ENCODE data around the gene CDKL2. TPM values are rescaled to one million over a fixed set of nuclear protein-coding genes. Genes with fewer than 3 reads are reported as not detected.

CDKL2 gene
- total and polyA plus RNA-seq, 2 of the 8 experiments (the other 6 are each of a cell fraction or from before 2014, with no cell fraction given), result 1.4 to 2.1 TPM

DNA sequence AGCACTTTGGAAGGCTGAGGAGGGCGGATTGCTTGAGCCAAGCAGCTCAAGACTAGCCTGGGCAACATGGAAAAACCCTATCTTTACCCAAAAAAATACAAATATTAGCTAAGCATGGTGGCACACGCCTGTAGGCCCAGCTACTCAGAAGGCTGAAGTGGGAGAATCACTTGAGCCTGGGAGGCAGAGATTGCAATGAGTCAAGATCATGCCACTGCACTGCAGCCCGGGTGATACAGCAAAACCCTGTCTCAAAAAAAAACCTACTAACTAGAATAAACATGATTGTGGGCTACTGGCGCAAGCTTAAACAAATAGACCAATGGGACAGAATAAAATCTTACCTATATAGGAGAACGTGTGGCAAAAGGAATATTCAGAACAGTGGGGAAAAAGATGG is 7.3 kb downstream of the CDKL2 start (continued):
- TF ChIP-seq, protein P1, sequence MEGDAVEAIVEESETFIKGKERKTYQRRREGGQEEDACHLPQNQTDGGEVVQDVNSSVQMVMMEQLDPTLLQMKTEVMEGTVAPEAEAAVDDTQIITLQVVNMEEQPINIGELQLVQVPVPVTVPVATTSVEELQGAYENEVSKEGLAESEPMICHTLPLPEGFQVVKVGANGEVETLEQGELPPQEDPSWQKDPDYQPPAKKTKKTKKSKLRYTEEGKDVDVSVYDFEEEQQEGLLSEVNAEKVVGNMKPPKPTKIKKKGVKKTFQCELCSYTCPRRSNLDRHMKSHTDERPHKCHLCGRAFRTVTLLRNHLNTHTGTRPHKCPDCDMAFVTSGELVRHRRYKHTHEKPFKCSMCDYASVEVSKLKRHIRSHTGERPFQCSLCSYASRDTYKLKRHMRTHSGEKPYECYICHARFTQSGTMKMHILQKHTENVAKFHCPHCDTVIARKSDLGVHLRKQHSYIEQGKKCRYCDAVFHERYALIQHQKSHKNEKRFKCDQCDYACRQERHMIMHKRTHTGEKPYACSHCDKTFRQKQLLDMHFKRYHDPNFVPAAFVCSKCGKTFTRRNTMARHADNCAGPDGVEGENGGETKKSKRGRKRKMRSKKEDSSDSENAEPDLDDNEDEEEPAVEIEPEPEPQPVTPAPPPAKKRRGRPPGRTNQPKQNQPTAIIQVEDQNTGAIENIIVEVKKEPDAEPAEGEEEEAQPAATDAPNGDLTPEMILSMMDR (IDR thresholded peaks at IDR 0.05; ENCODE audit: control extremely low read depth in 1 of 3, insufficient read depth in 1 of 3, low read depth in 1 of 3, low read length in 3 of 3), result no peak
- TF ChIP-seq, protein P2, sequence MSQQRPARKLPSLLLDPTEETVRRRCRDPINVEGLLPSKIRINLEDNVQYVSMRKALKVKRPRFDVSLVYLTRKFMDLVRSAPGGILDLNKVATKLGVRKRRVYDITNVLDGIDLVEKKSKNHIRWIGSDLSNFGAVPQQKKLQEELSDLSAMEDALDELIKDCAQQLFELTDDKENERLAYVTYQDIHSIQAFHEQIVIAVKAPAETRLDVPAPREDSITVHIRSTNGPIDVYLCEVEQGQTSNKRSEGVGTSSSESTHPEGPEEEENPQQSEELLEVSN (IDR thresholded peaks at IDR 0.05), result no peak
- TF ChIP-seq TCF12 (IDR thresholded peaks at IDR 0.05; ENCODE audit: low read depth, low read length), result no peak
- no peak for TF ChIP-seq RNF2 (IDR thresholded peaks at IDR 0.05; ENCODE audit: borderline replicate concordance, low read depth, low read length, missing control alignments, poor library complexity, severe bottlenecking)
- no peak for TF ChIP-seq HDAC6 (IDR thresholded peaks at IDR 0.05; ENCODE audit: low read depth, low read length)
- TF ChIP-seq POLR2A (IDR thresholded peaks at IDR 0.05; ENCODE audit: control extremely low read depth in 1 of 2, low read depth in 2 of 2, low read length in 2 of 2), result no peak

Measured in H1 (cell line).